SK-N-SH treated with all-trans-retinoic acid at 6 μM for 48 hours (cell line): ENCODE measurements around the gene ATG16L1.

Experiments used
- ATAC-seq: fragments of 200-7000 bp; cut with Tn5 transposase; 3 replicates; pipeline ENCODE4 v1.9.1; 2020; ENCODE audit warnings: mild to moderate bottlenecking, moderate library complexity
- BACH2 ChIP-seq: fragments of 250-450 bp; sonication (Bioruptor Pico); IDR thresholded peaks from 2 replicates; pipeline ENCODE4 v1.9.0; 2021; ENCODE audit warnings: mild to moderate bottlenecking, borderline replicate concordance
- CREB5 ChIP-seq: fragments of 250-450 bp; sonication (Bioruptor Pico); IDR thresholded peaks from 2 replicates; pipeline ENCODE4 v1.5.1; 2020; ENCODE audit warnings: low read depth, mild to moderate bottlenecking, moderate library complexity
- CSDC2 ChIP-seq: fragments of 250-450 bp; sonication (Bioruptor Pico); IDR thresholded peaks from 2 replicates; pipeline ENCODE4 v1.5.0; 2020; ENCODE audit warnings: mild to moderate bottlenecking, moderate library complexity
- ESRRG ChIP-seq: fragments of 250-450 bp; sonication (Bioruptor Pico); IDR thresholded peaks from 2 replicates; pipeline ENCODE4 v1.6.1; 2021; ENCODE audit warnings: mild to moderate bottlenecking
- GLIS3 ChIP-seq: fragments of 250-450 bp; sonication (Bioruptor Pico); IDR thresholded peaks from 2 replicates; pipeline ENCODE4 v1.5.0; 2020; ENCODE audit warnings: mild to moderate bottlenecking, moderate library complexity
- ISL1 ChIP-seq: fragments of 250-450 bp; sonication (Bioruptor Pico); IDR thresholded peaks from 2 replicates; pipeline ENCODE4 v2.1.2; 2022; ENCODE audit warnings: mild to moderate bottlenecking, moderate library complexity
- POU6F1 ChIP-seq: fragments of 250-450 bp; sonication (Bioruptor Pico); IDR thresholded peaks from 2 replicates; pipeline ENCODE4 v1.8.0; 2021; ENCODE audit warnings: low read depth, mild to moderate bottlenecking, moderate library complexity, borderline replicate concordance
- PPARA ChIP-seq: fragments of 250-450 bp; sonication (Bioruptor Pico); IDR thresholded peaks from 2 replicates; pipeline ENCODE4 v1.5.0; 2020; ENCODE audit warnings: mild to moderate bottlenecking, borderline replicate concordance
- RARB ChIP-seq: fragments of 250-450 bp; sonication (Bioruptor Pico); IDR thresholded peaks from 2 replicates; pipeline ENCODE4 v1.8.0; 2021; ENCODE audit warnings: mild to moderate bottlenecking, moderate library complexity
- SNAI2 ChIP-seq: fragments of 250-450 bp; sonication (Bioruptor Pico); IDR thresholded peaks from 2 replicates; pipeline ENCODE4 v1.5.0; 2020; ENCODE audit warnings: mild to moderate bottlenecking, moderate library complexity
- TCF4 ChIP-seq: fragments of 250-450 bp; sonication (Bioruptor Pico); IDR thresholded peaks from 2 replicates; pipeline ENCODE4 v1.8.0; 2021; ENCODE audit warnings: mild to moderate bottlenecking, moderate library complexity, borderline replicate concordance
- TOX ChIP-seq: fragments of 250-450 bp; sonication (Bioruptor Pico); IDR thresholded peaks from 2 replicates; pipeline ENCODE4 v1.8.0; 2021; ENCODE audit warnings: mild to moderate bottlenecking, moderate library complexity, borderline replicate concordance
- ZC3H10 ChIP-seq: fragments of 250-450 bp; sonication (Bioruptor Pico); IDR thresholded peaks from 2 replicates; pipeline ENCODE4 v1.5.1; 2021; ENCODE audit warnings: mild to moderate bottlenecking, moderate library complexity
- ZFP3 ChIP-seq: fragments of 250-450 bp; sonication (Bioruptor Pico); IDR thresholded peaks from 2 replicates; pipeline ENCODE4 v1.5.0; 2020; ENCODE audit warnings: mild to moderate bottlenecking, moderate library complexity
- ZNF565 ChIP-seq: fragments of 450-650 bp; formaldehyde crosslinking; conservative IDR thresholded peaks from 2 replicates; pipeline ENCODE4 v1.5.0; 2020; ENCODE audit warnings: low read depth, mild to moderate bottlenecking, moderate library complexity
- ZNF70 ChIP-seq: fragments of 450-650 bp; formaldehyde crosslinking; IDR thresholded peaks from 2 replicates; pipeline ENCODE4 v1.5.0; 2020; ENCODE audit warnings: mild to moderate bottlenecking, moderate library complexity
- ZNF8 ChIP-seq: fragments of 450-650 bp; formaldehyde crosslinking; IDR thresholded peaks from 2 replicates; pipeline ENCODE4 v1.5.0; 2020; ENCODE audit warnings: mild to moderate bottlenecking, moderate library complexity
- TF ChIP-seq, protein P1 (sequence below): fragments of 250-450 bp; sonication (Bioruptor Pico); IDR thresholded peaks from 2 replicates; pipeline ENCODE4 v1.8.0; 2020; ENCODE audit warnings: mild to moderate bottlenecking, moderate library complexity, borderline replicate concordance
- TF ChIP-seq, protein P2 (sequence below): fragments of 250-450 bp; sonication (Bioruptor Pico); IDR thresholded peaks from 2 replicates; pipeline ENCODE4 v1.5.0; 2020; ENCODE audit warnings: mild to moderate bottlenecking, moderate library complexity

Gene ATG16L1

DNA sequence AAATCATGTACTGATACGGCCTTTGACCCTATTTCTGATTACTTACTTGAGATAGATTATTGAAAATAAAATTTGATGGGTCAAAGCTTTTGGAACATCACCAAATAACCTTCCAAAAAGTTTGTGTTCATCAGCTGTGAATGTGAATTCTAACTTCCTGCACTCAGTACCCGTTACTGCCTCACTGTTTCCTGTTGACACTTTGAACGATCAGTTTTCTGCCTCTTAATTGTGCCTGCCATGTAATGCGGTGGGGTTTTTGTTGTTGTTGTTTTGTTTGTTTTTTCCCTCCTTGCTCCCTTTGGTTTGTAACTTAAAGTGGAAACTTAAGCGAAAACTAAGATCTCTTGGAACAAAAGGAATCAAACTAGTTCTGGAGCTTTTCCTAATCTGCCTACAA lies 18.9 kb downstream of the ATG16L1 start:
- ATAC-seq, result no peak
- no peak for TF ChIP-seq RARB
- no peak for TF ChIP-seq TCF4
- no peak for TF ChIP-seq ISL1
- TF ChIP-seq POU6F1, result no peak
- TF ChIP-seq, protein P1, sequence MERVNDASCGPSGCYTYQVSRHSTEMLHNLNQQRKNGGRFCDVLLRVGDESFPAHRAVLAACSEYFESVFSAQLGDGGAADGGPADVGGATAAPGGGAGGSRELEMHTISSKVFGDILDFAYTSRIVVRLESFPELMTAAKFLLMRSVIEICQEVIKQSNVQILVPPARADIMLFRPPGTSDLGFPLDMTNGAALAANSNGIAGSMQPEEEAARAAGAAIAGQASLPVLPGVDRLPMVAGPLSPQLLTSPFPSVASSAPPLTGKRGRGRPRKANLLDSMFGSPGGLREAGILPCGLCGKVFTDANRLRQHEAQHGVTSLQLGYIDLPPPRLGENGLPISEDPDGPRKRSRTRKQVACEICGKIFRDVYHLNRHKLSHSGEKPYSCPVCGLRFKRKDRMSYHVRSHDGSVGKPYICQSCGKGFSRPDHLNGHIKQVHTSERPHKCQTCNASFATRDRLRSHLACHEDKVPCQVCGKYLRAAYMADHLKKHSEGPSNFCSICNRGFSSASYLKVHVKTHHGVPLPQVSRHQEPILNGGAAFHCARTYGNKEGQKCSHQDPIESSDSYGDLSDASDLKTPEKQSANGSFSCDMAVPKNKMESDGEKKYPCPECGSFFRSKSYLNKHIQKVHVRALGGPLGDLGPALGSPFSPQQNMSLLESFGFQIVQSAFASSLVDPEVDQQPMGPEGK, result no peak
- TF ChIP-seq, protein P2, sequence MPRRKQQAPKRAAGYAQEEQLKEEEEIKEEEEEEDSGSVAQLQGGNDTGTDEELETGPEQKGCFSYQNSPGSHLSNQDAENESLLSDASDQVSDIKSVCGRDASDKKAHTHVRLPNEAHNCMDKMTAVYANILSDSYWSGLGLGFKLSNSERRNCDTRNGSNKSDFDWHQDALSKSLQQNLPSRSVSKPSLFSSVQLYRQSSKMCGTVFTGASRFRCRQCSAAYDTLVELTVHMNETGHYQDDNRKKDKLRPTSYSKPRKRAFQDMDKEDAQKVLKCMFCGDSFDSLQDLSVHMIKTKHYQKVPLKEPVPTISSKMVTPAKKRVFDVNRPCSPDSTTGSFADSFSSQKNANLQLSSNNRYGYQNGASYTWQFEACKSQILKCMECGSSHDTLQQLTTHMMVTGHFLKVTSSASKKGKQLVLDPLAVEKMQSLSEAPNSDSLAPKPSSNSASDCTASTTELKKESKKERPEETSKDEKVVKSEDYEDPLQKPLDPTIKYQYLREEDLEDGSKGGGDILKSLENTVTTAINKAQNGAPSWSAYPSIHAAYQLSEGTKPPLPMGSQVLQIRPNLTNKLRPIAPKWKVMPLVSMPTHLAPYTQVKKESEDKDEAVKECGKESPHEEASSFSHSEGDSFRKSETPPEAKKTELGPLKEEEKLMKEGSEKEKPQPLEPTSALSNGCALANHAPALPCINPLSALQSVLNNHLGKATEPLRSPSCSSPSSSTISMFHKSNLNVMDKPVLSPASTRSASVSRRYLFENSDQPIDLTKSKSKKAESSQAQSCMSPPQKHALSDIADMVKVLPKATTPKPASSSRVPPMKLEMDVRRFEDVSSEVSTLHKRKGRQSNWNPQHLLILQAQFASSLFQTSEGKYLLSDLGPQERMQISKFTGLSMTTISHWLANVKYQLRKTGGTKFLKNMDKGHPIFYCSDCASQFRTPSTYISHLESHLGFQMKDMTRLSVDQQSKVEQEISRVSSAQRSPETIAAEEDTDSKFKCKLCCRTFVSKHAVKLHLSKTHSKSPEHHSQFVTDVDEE, result no peak
- TF ChIP-seq ESRRG (CRISPR knock-in tag), result no peak
- TF ChIP-seq PPARA, result no peak
- TF ChIP-seq SNAI2 (CRISPR knock-in tag), result no peak
- no peak for TF ChIP-seq ZFP3
- no peak for TF ChIP-seq TOX (CRISPR knock-in tag)
- no peak for TF ChIP-seq GLIS3 (CRISPR knock-in tag)
- TF ChIP-seq CREB5, result no peak
- TF ChIP-seq CSDC2 (CRISPR knock-in tag), result no peak
- TF ChIP-seq ZNF70, result no peak
- TF ChIP-seq, all 23 proteins: peak for 0

GRCh38 chr2:233270951-233271350 lies 19.5 kb downstream of the ATG16L1 start:
- no peak for TF ChIP-seq BACH2 (CRISPR knock-in tag)

DNA sequence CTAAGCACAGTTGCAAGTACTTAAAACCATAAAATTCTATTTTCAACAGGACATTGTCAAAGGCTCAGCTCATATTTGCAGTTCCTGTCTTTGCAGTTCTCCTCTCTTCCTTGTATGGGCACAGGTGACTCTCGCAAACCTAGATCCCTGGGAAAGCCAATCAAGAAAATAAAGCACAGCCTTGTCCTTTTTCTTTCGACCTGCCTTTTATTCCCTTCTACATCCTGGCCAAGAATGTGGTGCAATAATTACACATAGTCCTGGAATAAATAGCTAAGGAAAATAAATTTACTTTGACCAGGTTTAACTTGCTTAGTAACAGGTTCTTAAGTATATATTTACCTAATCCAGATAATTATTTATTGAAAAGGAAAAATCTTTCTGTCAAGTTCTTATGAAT lies 20.2 kb downstream of the ATG16L1 start:
- TF ChIP-seq CREB5 (no peak), ZNF565 (CRISPR knock-in tag) (no peak), ZNF70 (no peak)
- TF ChIP-seq, protein P1, result no peak
- ATAC-seq, result no peak

More at GRCh38 chr2:233270951-233271350, 19.5 kb downstream of the ATG16L1 start:
- ATAC-seq, result no peak

- no peak for ATAC-seq
- TF ChIP-seq ZFP3 (no peak), POU6F1 (no peak), ZC3H10 (CRISPR knock-in tag) (no peak), TCF4 (no peak), SNAI2 (CRISPR knock-in tag) (no peak), GLIS3 (CRISPR knock-in tag) (no peak), PPARA (no peak), ISL1 (no peak), ZNF8 (CRISPR knock-in tag) (no peak), ZNF70 (no peak), BACH2 (CRISPR knock-in tag) (no peak)
- TF ChIP-seq, protein P2, result no peak
These were observed 21.6 kb downstream of the ATG16L1 start for GRCh38 chr2:233273120-233273519.
